ENCODE data around the gene KAZN. TPM values are rescaled to one million over a fixed set of nuclear protein-coding genes. Genes with fewer than 3 reads are reported as not detected.
A peak's percentile ranks its signal among the peaks of the same experiment; 100 is the strongest.

Gene KAZN
- polyA plus RNA-seq, 1 of the 3 experiments (the other 2 are of a cell fraction), result 6.8 TPM

GRCh38 chr1:14969006-14969405 is 370.5 kb downstream of the KAZN start:
- no peaks in the 10 kb centered on the region for H3K9me2 ChIP-seq
- ChIA-PET POLR2A (interaction anchor here (0.6 to 1.0 kb wide), 2 partner anchors 19 to 122 kb away, joined by 3 to 4 read pairs; no protein-coding TSS in a partner anchor), CTCF (interaction anchor here (1.1 to 3.2 kb wide), 3 partner anchors 18 to 59 kb away, joined by 4 to 11 read pairs (median 4); no protein-coding TSS in a partner anchor)
- H3K36me3 ChIP-seq (replicated peaks in 1 of 2; ENCODE audit: control insufficient read depth in 1 of 2, insufficient read depth in 2 of 2, low read length in 1 of 2), result no peaks in the 10 kb centered on the region
- H3K27ac ChIP-seq (ENCODE audit: low read depth in 2 of 2, low read length in 1 of 2), result peak overlapping the region; percentile 92 to 93
- 0 out of 2 replicates have a peak overlapping the region, but pooled peaks have one; percentile 11 for H2AFZ ChIP-seq (ENCODE audit: low read depth)
- no peak for DNase-seq
- TF ChIP-seq CTCF (IDR thresholded peaks at IDR 0.05), result no peak
- H3K4me2 ChIP-seq, result peak overlapping the region; percentile 71; the same call in 1 of the 2 replicates
- no peaks in the 10 kb centered on the region for H3K27me3 ChIP-seq (ENCODE audit: insufficient read depth)
- H3K9ac ChIP-seq, result peak overlapping the region; percentile 58; the same call in 1 of the 2 replicates
- peaks cover 83% of the 10 kb centered on the region for H3K79me2 ChIP-seq (ENCODE audit: insufficient read depth)
- no peaks in the 10 kb centered on the region for H4K20me1 ChIP-seq (ENCODE audit: insufficient read depth)
- no peak overlapping the region for H3K4me3 ChIP-seq (ENCODE audit: low read depth in 2 of 2, low read length in 1 of 2)
- no peaks in the 10 kb centered on the region for H3K9me3 ChIP-seq
- peaks cover 12 to 31% of the 10 kb centered on the region in 2 experiments; a peak in 3 of 4 replicates for H3K4me1 ChIP-seq (ENCODE audit: control insufficient read depth in 1 of 2, insufficient read depth in 2 of 2, low read depth in 1 of 2, low read length in 1 of 2)
- H3F3A ChIP-seq (replicated peaks; ENCODE audit: insufficient read depth), result peaks cover 21% of the 10 kb centered on the region
- WGBS (ENCODE audit: low lambda C conversion rate), result 82% methylated on average over 6 of the region's 7 CpGs

DNA sequence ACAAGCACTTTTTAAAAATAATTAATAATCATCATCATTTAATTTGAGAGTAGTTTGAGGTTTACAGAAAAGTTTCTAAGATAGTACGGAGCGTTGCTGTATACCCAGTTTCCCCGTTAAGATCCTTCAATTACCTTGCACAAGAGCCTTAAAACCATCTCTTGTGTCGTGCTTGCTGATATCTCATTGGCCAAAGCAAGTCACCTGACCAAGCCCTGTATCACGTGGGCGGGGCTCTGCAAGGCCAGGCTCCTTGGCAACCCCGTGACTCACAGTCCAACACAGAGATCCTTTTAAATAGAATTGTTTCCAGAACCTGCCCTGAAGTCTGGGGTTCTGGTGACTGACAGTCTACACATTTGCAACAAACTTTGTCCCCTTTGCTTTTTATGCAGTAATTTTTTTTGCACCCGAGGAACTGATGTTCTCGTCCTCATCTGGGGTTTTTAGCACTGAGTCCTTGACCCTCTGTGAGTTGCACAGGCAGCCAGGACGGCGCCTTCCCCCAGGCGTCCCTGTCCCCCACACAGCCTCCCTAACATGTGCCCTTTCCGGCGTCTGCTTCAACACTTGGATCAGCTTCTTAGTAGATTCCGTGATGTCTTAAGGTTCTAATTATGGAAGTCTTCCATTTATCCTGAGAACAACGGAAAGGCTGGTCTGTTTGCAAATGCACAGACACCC is 371.8 kb downstream of the KAZN start:
- Histone ChIP-seq H2AFZ (ENCODE audit: low read depth) (peak overlapping the region; percentile 27), H3K4me2 (peak overlapping the region; percentile 51; the same call in 1 of the 2 replicates), H3K4me3 (ENCODE audit: low read depth in 2 of 2, low read length in 1 of 2) (no peak overlapping the region), H3K27ac (ENCODE audit: low read depth in 2 of 2, low read length in 1 of 2) (peak overlapping the region in 1 of 2 experiments; percentile 93; a peak in 2 of 4 replicates), H4K20me1 (ENCODE audit: insufficient read depth) (no peaks in the 10 kb centered on the region), H3K9ac (peak overlapping the region; percentile 13; the same call in 1 of the 2 replicates), H3K9me3 (no peaks in the 10 kb centered on the region), H3F3A (replicated peaks; ENCODE audit: insufficient read depth) (peaks cover 21% of the 10 kb centered on the region), H3K4me1 (ENCODE audit: control insufficient read depth in 1 of 2, insufficient read depth in 2 of 2, low read depth in 1 of 2, low read length in 1 of 2) (peaks cover 12 to 27% of the 10 kb centered on the region in 2 experiments; a peak in 3 of 4 replicates), H3K79me2 (ENCODE audit: insufficient read depth) (peaks cover 84% of the 10 kb centered on the region), H3K27me3 (ENCODE audit: insufficient read depth) (no peaks in the 10 kb centered on the region), H3K36me3 (replicated peaks in 1 of 2; ENCODE audit: control insufficient read depth in 1 of 2, insufficient read depth in 2 of 2, low read length in 1 of 2) (no peaks in the 10 kb centered on the region), H3K9me2 (no peaks in the 10 kb centered on the region)
- WGBS (ENCODE audit: low lambda C conversion rate), result 51% methylated on average over 16 of the region's 16 CpGs
- DNase-seq, result peak; percentile 69
- ChIA-PET CTCF (interaction anchor here (1.0 kb wide), 1 partner anchor 55 kb away, joined by 3 read pairs; no protein-coding TSS in a partner anchor), POLR2A (no interaction called here)
- TF ChIP-seq PBX3 (IDR thresholded peaks at IDR 0.05) (no peak), USF1 (IDR thresholded peaks at IDR 0.05; ENCODE audit: borderline replicate concordance, low read depth) (peak; percentile 95), RFX5 (IDR thresholded peaks at IDR 0.05; ENCODE audit: low read length) (no peak), RCOR1 (IDR thresholded peaks at IDR 0.05; ENCODE audit: low read length) (no peak), USF2 (IDR thresholded peaks at IDR 0.05; ENCODE audit: borderline replicate concordance, low read depth, low read length) (peak; percentile 84), MXI1 (IDR thresholded peaks at IDR 0.05; ENCODE audit: low read depth, low read length) (no peak), JUND (IDR thresholded peaks at IDR 0.05) (no peak), MAX (IDR thresholded peaks at IDR 0.05; ENCODE audit: low read depth) (peak; percentile 84), IRF3 (IDR thresholded peaks at IDR 0.05; ENCODE audit: low read depth, low read length) (no peak)
